CD4-positive, alpha-beta T cell treated with Interleukin-12 subunit alpha and Interleukin-12 subunit beta, for 1 hour (primary cell): ENCODE results near the gene ODAD3.
A peak's percentile ranks its signal among the peaks of the same experiment; 100 is the strongest.
"Not testable (repeated sequence)": the region's sequence is repeated elsewhere in the genome, so short reads cannot be mapped to it uniquely, and the experiment has no call there.

Experiments
- DNase-seq: peaks from one replicate; pipeline ENCODE4 v3.0.0-alpha.2; 2020

The ODAD3 gene

GRCh38 chr19:11434703-11435056, 241 bp downstream of the ODAD3 start:
- no peak for DNase-seq

DNA sequence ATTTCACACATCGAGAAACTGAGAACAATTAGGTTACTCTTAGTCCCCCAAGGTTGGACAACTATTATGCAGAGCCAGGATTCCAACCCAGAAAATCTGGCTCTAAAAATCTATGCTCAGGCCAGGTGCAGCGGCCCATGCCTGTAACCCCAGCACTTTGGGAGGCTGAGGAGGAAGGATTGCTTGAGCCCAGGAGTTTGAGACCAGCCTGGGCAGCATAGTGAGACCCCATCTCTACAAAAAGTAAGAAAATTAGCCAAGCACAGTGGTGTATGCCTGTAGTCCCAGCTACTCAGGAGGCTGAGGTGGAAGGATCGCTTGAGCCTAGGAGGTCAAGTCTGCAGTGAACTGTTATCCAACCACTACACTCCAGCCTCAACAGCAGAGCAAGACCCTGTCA, 1.4 kb downstream of the ODAD3 start:
- DNase-seq = not testable (repeated sequence)

DNA sequence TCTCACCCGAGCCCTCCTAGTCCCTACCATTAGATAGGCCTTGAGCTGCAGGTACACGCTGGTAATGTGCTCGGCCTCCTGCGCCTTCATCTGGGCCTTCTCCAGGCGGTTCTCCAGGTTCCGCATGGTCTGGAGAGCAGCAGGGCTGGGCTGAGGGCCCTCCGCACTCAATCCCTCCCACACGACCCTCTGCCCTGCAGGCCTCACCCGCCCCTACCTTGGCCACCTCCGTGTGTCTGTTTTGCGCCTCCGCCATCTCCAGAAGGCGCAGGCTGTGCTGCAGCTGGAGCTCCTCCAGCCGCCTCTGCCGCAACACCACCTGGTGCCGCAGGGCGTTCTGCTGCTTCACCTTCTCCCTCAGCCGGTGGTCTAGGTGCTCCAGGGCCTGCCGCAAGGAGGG, 8.3 kb downstream of the ODAD3 start:
- no peak for DNase-seq

DNA sequence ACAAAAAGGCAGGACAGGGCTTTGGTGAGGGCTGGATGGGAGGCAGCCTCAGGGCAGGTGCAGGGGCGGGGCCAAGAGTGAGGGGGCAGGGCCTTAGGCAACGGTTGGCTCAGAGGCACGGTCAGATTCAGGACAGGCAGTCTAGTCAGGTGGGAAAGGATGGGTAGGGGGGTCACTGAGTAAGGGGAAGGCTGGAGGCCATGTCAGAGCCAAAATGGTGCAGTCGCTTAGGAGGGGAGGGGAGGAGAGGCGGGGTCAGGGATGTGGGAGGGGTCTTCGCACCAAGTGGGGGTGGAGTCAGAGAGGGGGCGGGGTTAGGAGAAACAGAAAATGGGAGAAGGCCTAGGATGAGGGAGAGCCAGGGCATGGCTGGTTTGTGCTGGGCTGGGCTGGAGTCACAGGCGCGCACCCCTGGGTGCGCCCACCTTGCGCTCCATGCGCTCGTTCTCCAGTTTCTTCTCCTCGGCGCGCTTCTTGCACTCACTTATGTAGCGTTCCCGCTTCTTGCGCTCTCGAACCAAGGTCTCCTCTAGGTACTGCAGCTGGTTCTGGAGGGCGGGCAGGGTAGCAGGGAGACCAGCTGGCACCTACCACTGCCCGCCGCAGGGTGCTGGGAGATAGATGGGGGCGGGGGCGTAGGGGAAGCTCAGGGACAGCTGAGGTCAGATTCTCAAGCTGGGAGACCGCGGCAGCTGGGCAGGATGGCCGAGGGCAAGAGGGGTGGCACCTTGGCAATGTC, 9.0 kb downstream of the ODAD3 start:
- DNase-seq = no peak

- DNase-seq = no peak
These were observed 11.1 kb downstream of the ODAD3 start for GRCh38 chr19:11423791-11424181.

GRCh38 chr19:11423164-11423790, 11.6 kb downstream of the ODAD3 start:
- no peak for DNase-seq

DNA sequence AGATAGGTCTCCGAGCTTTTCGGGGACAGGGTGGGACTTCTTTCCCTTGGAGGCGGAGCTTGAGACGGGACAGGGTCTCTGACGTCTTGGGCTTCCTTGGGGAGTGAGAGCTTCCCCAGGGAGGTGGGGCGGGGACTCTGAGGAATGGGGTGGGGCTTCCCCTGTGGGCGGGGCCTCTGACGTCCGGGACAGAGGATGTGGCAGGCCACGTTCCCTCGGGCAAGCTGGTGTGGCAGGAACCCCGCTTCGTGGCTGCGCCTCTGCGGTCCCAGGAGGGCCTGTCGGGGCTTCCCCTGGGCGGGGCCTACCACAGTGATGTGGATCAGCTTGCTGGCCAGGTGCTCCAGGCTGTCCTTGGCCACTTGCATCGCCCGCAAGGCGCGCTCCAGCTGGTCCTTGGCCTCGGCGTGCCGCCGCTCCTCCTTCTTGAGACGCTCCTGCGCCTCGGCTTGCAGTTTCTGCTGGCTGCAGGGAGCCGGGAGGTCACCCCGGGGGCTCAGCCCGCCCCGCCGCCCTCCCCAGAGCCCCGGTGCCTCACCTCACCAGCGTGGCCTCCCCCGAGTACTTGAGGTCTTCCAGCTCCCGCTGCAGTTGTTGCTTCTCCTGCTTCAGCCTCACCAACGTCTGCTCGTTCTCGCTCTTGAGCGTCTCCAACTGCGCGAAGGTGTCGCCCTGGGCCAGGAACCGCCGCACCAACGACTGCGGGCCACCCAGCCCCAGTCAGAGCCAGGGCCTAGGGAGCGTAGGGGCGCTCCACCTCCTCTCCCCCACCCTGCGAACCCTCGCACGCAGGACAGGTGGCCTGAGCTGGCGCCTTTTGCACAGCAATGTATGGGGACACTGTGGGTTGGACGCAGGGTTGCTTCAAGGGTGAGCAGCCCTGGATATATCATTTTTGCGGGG, 12.5 kb downstream of the ODAD3 start:
- DNase-seq = peak; percentile 81

DNA sequence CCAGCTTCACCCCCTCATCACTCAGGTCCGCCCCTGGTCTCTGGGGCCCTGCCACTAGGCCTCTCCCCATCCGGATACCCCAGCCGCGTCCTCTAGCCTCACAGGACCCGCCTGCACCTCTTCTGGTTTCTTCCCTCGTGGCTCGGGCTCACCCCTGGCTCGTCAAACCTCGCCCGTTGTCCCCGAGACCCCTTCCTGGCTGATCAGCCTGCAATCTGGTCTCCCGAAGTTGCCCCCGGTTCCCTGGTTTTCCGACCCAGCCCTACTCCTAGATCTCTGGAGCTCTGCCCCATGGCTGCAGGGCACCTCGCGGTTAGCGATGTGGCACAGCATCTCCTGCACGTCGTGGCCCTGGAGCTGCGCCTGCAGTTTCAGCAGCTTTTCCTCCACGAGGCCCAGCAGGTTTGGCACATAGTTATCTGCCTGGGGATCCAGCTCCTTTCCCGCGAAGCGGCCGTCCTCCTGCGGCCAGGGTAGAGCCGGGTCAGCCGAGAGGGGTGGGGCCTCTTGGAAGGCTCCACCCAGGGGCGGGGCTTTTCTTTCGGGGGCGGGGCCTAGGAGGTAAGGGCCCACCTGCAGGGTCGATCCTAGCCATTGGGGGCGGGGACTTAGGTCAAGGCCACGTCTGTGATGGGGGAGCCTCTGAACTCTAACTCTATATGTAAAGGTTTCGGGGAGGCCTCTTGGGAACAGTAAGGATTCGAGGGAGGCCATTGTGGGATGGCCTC, 13.4 kb downstream of the ODAD3 start:
- peak; percentile 51 for DNase-seq

DNA sequence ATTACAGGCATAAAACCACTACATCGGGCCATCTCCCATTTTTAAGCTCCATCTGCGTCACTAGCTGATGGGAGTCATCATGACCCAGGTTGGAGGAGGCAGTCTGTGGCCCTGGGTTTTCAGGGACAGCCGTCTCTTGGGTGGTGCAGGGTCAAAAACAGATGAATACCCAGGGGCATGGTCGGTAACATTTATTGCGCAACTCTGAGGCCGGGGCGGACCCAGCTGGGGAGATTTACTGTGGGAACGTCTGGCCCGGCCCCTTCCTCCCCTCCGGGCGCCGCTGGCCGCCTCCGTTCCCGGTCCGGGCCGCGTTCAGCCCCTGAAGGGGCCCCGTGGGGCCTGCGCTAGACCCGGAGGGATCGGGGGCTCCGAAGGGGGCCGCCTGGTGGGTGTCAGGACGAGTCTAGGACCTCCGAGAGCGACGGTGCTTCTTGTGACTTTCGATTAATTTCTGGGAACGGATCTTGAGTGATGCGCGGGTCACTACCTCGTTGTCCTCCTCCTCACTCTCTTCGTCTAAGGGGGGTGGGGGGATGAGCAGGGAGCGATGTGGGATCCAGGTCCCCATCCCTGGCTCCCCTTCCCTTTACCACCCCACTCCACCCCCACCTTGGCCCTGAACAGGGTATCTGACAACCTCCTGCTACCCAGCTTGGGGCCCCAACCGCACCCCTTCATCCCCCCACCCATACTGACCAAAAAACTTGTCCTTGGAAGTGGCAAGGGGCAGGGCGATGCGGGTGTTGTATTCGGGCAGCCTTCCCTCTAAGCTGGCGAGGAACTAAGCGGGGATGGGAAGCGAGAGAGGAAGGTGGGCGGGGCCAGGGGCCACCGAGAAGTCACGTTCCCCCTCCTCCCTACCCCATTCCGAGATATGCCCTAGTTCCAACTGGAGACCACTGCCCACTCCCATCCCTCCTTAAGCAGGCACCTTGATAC, 14.2 kb downstream of the ODAD3 start:
- DNase-seq = no peak

DNA sequence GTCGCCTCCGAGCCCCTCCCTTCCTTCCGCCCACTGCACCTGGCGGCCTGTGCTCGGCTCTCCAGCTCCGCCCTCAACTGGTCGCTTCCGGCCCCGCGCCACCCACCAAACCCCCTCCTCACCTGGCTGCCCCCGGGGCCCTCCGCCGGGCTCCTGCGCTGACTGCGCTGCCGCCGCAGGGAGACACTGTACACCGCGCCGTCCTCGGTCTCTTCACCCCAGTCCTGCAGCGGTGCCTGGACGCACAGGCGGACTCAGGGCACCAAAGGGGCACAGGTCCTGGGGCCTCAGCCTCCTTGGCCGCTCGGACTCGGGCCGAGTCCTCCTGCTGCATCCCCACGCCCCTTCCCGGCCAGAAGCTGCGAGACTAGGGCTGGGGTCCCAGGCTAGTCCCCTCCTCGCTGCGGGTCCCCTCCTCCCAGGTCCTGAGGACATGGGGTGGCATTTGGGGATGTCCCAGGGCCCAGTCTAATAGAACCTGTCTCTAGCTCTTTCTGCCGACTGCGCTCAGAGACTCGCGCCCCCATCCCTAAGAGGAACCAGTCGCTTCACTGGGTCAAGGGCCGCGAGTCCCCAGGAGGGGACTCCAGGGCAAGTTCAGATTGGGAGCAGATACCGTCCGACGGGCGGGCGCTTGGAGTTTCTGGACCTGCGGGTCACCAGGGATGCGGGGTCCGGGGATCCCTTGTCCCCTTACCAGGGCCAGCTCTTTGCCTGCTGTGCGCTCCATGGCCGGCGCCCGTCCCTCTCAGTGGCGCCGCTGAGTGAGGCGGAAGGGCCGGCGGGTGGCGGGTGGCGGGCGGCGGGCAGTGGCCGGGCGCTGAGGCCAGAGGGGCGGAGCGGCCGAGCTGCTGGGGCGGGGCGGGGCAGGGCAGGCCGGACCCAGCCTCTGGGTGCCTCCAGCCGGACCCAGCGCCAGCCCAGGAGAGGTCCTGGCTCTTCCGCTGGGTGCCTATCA, 16.1 kb downstream of the ODAD3 start, which contains the start of gene RGL3:
Gene RGL3 (minus strand): TSS at position 766 of the 958 bp plus-strand sequence. CDS start 36 bp downstream, at position 730.
- no peak for DNase-seq

GRCh38 chr19:11418094-11418548, 16.8 kb downstream of the ODAD3 start:
- no peak for DNase-seq

DNA sequence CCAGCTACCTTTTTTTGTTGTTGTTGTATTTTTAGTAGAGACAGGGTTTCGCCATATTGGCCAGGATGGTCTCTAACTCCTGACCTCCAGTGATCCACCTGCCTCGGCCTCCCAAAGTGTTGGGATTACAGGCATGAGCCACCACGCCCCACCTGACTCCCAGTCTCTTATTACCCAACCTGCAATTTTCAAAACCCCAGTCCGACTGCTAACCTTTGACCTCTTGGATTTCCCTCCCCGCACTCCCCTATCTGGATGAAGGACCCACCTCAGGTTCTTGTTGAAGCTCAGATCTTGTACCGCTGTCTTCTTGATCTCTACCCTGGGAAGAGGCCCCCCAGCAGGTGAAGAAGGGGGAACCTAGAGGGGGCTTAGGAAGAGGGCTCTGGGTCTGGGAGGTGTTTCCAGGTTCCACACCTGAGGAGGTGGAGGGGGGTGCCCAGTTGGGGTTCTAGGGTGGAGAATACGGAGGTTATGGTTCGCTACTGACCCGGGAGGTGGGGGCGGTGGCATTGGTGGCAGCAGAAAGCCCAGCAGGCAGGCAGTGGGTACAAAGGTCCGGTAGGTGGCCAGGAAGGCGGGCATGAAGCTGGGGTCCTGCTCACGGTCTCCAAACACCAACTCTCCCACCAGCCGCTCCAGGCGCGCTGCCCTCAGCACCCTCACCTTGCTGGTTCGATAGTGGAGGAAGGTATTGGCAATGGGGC, 18.4 kb downstream of the ODAD3 start:
- no peak for DNase-seq

DNA sequence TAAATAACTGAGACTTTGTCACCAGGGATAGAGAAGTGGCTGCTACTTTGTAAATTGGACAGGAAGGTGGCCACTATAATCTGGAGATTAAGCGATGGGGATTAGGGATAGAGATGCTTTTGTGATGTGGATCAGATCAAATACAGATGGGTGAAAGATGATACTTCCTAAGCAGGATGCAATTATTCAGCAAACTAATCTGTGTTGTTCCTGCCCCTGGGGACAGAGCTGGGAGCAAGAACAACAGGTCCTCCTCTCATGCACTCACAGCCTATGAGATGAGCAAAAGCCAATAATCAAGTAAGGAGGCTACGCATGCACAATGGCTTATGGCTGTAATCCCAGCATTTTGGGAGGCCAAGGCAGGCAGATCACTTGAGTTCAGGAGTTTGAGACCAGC, 20.4 kb downstream of the ODAD3 start:
- no peak for DNase-seq

DNA sequence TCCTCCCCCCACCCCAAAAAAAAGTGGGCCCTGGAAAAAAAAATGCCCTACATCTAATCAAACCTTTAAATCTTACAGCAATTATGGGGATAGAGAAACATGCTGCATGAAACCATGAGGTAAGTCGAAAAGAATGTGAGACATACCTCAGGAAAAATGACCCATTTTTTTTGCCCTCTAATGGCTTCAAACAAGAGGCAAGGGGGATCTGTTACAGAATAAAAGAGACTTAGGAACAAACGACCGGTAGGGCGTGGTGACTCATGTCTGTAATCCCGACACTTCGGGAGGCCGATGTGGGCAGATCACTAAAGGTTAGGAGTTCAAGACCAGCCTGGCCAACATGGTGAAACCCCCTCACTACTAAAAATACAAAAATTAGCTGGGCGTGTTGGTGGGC, 24.2 kb downstream of the ODAD3 start:
- no peak for DNase-seq

DNA sequence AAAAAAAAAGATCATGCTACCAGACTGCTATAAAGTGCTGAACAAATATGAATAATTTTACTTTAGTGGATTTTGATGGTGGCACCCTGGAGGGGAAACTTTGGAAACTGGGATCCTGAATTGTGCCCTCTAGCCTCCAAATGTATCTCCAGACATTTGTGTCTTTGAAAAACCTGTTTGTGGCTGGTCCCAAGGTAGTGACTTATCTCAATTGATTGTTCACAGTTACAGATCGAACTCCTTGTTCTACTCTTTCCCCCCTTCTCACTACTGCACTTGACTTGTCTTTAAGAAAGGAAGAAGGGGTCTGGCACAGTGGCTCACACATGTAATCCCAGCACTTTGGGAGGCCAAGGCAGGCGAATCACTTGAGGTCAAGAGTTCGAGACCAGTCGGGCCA, 26.3 kb downstream of the ODAD3 start:
- DNase-seq = no peak

DNA sequence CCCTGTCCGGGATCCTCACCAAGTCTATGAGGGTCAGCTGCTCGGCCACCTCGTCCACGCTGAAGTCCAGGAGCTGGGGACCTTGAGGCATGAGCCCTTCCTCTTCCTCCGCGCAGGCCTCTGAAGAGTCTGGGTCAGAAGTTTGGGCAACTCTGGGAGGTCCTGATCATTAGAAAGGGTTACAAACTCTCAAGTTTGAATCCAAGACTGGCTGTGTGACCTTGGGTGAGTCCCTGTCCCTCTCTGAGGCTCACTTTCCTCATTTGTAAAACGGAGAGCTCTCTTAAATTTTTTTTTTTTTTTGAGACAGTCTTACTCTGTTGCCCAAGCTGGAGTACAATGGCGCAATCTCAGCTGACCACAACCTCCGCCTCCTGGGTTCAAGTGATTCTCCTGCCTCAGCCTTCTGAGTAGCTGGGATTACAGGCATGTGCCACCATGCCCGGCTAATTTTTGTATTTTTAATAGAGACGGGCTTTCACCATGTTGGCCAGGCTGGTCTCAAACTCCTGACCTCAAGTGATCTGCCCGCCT, 28.2 kb downstream of the ODAD3 start:
- DNase-seq = not testable (repeated sequence)

DNA sequence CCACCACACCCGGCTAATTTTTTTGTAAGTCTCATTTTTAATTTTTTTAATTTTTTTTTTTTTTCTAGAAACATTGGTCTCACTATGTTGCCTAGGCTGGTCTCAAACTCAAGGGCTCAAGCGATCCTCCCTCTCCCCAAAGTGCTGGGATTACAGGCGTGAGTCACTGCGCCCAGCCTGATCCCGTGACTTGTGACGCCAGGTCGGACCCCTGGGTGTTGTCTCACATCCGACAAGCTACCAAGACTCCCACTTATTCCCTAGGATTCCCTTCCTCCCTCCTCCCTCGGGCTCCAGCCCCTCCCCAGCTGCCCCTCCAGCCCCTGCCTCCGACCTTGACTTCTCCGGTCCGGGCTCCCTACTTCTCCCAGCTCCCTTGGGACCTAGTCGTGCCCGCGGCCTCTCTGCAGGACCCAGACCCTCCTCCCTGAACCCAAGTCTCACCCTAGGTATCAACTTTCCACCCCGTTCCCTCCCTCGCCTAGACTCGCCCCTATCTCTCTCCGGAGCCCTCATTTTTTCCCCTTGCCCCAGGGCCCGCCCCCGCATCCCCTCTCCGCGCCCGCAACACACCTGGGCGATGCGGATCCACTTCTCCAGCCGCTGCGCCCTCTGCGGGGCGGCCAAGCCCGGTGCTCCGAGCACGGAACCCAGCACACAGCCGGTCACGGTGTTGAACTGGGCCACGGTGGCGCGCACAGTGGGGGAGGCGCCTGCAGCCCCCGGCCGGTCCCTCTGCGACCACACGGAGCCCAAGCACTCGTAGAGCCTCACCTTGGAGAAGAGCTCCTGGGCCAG, 28.9 kb downstream of the ODAD3 start:
- peak; percentile 33 for DNase-seq

- DNase-seq = no peak
These were observed 30.2 kb downstream of the ODAD3 start for GRCh38 chr19:11404588-11405222.
